Omental fat pad (tissue), 4 donors: ENCODE data around the gene LMO4. TPM values are rescaled to one million over a fixed set of nuclear protein-coding genes. Genes with fewer than 3 reads are reported as not detected.

Experiments
- ATAC-seq: fragments of 150-250 bp; one replicate; pipeline ENCODE4 v1.9.1; 2016; ENCODE audit warnings: mild to moderate bottlenecking, moderate library complexity; ENCODE audit not compliant: low FRiP score
- DNase-seq: peaks from one replicate; pipeline ENCODE4 v3.0.0-alpha.2; 2019; ENCODE audit warnings: low spot score
- CTCF ChIP-seq, 3 donors: fragments of 450-650 bp; IDR thresholded peaks; one replicate each; pipeline ENCODE4 v1.5.1; 2016 to 2017; ENCODE audit warnings: antibody characterized with exemption in 3 of 3, mild to moderate bottlenecking in 3 of 3, moderate library complexity in 2 of 3
- total RNA-seq, 4 donors: library from RNA; depleted of rRNA; stranded (reverse); fragments of >200 nt; gene quantifications; one replicate each; pipeline ENCODE4 v1.1.0, GENCODE V29; 2016

Gene LMO4
- total RNA-seq, 4 donors from 2014 or later, result 42.0 to 52.9 (median 49.0) TPM

- DNase-seq (no peak), ATAC-seq (no peak)
- no peak for TF ChIP-seq CTCF (IDR thresholded peaks at IDR 0.05)
Measured at GRCh38 chr1:87307306-87307705, 21.4 kb upstream of the LMO4 start.

GRCh38 chr1:87307931-87308330 lies 20.7 kb upstream of the LMO4 start:
- no peak for DNase-seq
- no peak for ATAC-seq

GRCh38 chr1:87314091-87314490 lies 14.6 kb upstream of the LMO4 start:
- ATAC-seq, result no peak
- no peak for DNase-seq
- TF ChIP-seq CTCF (IDR thresholded peaks at IDR 0.05), result no peak

More at GRCh38 chr1:87307931-87308330, 20.7 kb upstream of the LMO4 start:
- TF ChIP-seq CTCF (IDR thresholded peaks at IDR 0.05), result no peak

- no peak for TF ChIP-seq CTCF (IDR thresholded peaks at IDR 0.05)
- DNase-seq, result no peak
- ATAC-seq, result no peak
Measured at GRCh38 chr1:87318056-87318650, 10.5 kb upstream of the LMO4 start.

- no peak for TF ChIP-seq CTCF (IDR thresholded peaks at IDR 0.05)
- ATAC-seq (no peak), DNase-seq (no peak)
Measured at GRCh38 chr1:87318806-87319205, 9.9 kb upstream of the LMO4 start.

GRCh38 chr1:87325982-87326738 lies 2.5 kb upstream of the LMO4 start:
- ATAC-seq (no peak), DNase-seq (no peak)
- peak in 1 of 3 donors; percentile 49 for TF ChIP-seq CTCF (IDR thresholded peaks at IDR 0.05)
